HG03108 (cell line): ENCODE results near the gene BABAM2.
"Not testable (repeated sequence)": the region's sequence is repeated elsewhere in the genome, so short reads cannot be mapped to it uniquely, and the experiment has no call there.

Experiments used
- ATAC-seq: cut with Tn5 transposase; IDR thresholded peaks from one replicate; pipeline ENCODE4 v1.9.1; 2021; ENCODE audit warnings: moderate library complexity; ENCODE audit not compliant: unreplicated experiment

The BABAM2 gene

DNA sequence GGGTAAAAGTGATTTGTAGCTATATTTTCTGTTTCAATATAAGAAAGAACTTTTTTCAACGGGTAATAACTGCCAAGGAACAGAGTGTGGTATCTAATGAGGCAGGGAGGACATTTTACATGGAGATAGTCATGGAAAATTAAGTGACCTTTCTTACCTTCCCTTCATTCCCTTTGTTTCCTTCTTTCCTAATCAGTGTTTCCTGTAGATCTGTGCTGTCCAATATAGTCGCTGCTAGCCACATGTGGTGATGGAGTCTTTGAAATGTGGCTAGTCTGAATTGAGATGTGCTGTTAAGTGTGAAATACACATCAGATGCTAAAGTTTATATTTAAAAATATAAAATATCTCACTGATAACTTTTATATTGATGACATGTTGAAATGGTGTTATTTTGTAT, 81.8 kb downstream of the BABAM2 start:
- ATAC-seq, result no peak

GRCh38 chr2:27973592-27973991, 83.1 kb downstream of the BABAM2 start:
- ATAC-seq, result no peak

DNA sequence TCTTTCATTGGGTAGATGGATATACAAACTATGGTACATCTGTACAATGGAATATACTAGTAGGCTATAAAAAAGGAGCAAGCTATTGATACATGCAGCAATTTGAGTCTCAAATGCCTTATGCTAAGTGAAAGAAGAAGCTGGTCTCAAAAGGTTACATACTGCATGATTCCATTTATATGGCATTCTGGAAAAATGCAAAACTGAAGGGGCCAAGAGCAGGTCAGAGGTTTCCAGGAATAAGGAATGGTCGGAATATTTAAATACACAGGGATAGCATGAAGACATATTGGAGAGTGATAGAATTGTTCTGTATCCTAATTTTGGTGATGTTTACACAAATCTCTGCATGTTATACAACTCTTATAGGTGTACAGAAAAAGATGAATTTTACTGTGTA, 85.8 kb downstream of the BABAM2 start:
- ATAC-seq, result no peak

DNA sequence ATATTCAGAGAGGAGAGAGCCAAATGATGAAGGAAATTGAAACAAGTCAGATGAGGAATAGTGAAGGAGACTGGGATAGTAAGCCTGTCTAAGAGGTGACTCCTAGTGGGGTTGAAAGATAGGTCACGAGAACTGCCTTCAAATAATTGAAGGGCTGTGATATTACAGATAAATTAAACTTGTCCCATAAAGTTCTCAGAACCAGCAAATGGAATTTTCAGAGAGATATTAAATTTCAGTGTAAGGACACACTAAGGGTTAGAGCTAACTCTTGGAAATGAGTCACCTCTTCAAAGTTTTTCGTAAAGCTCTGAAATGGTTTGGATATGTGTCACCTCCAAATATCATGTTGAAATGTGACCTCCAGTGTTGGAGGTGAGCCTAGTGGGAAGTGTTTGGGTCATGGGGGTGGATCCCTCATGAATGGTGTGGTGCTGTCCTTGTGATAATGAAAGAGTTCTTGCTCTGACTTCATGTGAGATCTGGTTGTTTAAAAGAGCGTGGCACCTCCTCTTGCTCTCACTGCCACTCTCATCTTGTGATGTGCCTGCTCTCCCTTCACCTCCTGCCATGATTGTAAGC, 87.3 kb downstream of the BABAM2 start:
- no peak for ATAC-seq

- ATAC-seq, result not testable (repeated sequence)
Measured at GRCh38 chr2:27978761-27979160, 88.2 kb downstream of the BABAM2 start.

DNA sequence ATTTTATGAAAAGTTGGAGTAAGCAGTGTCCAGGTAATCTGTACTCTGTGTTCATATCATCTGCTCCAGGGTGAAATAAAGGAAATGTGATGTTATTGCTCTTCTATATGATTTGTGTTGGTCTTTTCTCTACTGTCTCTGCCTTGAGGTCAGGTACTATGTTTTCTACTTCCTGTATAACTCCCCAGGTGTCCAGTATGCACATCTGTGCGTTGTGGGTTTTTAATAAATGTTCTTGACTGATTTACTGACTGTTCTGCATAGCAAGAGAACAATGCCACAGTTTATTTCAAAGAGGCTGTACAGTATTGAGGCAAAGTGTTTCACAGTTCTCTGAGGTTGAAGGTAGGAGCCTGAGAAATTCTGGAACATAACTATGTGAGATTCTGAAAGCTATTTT, 89.7 kb downstream of the BABAM2 start:
- ATAC-seq, result no peak

DNA sequence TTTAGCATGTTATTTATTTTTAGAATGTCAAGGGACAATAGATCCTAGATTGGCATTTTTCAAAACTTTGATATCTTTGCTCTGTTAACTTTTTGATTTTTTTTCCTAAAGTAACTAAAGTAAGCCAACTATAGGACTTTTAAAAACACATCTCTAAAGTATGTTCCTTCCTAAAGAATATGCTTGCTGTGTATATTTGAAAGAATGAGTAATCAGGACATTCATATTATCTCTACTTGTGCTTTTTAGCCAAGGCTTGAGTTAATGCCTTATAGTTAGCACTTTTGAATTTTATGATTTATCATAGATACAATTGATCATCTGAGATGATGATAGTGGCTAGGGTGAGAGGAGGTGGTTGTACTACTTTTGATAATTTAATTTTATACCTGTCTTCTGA, 93.6 kb downstream of the BABAM2 start:
- ATAC-seq, result no peak

DNA sequence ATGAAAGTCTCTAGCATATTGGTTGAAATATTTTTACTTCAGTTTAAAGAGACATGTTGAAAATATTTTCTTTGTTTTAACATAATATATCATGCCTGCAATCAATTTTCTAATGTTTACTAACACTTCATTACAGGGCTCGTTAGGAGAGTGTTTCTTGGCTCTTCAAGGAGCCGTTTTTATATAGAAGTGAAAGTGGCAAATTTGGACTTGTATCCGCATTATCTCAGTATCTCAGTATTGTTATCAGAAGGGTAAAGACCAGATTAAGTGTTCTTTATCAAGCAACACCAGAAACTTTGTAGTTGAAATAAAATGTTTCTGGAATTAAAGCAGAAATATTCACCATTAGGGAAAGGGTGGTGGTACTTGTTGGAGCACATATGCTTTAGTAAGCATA, 97.8 kb downstream of the BABAM2 start:
- no peak for ATAC-seq

DNA sequence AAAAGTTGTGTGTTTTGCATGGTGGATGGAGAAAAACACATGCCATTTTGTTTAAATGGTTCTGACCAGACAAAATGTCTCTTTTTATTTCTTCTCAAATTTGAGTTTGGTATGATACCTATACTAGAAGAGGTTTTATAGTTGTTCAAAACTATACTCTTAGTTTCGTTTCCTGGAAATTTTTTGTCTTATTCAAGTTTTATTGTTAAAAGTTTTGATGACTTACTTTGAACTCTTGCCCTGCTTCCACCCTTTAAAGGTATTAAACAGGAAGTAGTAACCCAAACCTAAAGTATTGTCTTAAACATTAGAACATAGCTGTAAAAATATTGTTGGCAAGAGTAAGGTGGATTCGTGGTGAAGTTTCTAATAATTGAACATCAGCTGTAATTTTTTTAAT, 98.2 kb downstream of the BABAM2 start:
- ATAC-seq, result no peak

DNA sequence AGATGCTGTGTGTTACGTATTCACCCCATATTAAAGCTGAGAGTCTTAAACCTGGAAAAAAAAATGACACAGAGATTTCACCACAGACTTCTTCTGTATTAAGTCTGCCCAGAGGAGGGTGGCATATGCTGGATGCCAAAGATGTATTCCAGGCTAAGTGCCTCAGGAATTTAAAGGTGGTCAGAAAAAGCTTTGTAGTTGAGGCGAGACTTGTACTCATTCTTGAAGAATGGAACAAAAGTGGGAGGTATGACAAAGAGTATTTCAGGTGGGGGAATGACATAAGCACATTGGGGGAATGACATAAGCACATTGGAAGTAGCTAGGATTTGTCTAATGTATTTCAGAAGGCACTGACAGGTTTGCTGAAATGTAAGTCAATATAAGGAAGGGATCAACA, 98.6 kb downstream of the BABAM2 start:
- ATAC-seq, result no peak

DNA sequence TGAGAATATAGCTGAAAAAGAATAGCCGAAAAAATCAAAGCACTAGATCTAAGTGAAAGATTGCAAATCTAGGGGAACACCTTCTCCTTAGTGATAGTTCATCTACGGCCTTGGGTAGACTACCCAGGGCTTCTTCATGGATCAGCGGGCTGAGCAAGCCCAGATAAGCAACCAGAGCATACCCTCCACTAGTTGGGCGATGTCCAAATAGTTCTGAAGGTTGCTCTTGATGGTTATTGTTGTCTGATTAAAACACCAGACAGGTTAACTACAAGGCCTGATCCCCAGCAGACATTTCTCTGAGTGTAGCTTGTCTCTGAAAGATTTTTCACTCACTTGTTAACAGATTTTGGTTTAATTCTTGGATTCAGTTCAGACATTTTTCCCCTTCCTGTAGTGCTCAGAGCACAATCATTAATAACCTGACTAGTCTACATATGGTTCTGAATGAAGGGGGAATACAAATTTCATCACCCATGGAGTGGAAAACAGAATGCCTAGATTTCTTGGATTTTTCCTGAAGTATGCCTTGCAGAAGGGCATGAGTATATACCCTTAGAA, 99.6 kb downstream of the BABAM2 start:
- no peak for ATAC-seq

- ATAC-seq, result no peak
Measured at GRCh38 chr2:27991146-27991545, 100.6 kb downstream of the BABAM2 start.

- no peak for ATAC-seq
Measured at GRCh38 chr2:27992787-27993401, 102.4 kb downstream of the BABAM2 start.

DNA sequence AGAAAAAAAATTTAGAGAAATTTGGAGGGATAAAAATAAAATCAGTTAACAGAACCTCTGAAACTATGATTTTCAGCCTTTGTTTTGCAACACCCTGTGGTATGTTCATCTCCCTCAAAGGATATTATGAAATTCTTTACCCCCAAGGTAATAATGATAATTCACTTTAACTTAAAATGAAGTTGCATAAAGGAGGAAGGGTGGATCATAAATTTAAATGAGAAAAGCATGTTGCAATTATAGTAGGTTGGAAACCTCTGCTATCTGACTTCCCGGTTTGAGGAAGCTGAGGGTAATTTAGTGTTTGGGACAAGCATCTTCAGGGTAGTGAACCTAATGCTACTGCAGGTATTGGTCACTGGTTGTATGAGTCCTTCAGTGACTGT, 102.9 kb downstream of the BABAM2 start:
- ATAC-seq, result no peak

- ATAC-seq, result no peak
Measured at GRCh38 chr2:27993950-27994728, 103.6 kb downstream of the BABAM2 start.

- no peak for ATAC-seq
Measured at GRCh38 chr2:27996156-27996922, 105.8 kb downstream of the BABAM2 start.

DNA sequence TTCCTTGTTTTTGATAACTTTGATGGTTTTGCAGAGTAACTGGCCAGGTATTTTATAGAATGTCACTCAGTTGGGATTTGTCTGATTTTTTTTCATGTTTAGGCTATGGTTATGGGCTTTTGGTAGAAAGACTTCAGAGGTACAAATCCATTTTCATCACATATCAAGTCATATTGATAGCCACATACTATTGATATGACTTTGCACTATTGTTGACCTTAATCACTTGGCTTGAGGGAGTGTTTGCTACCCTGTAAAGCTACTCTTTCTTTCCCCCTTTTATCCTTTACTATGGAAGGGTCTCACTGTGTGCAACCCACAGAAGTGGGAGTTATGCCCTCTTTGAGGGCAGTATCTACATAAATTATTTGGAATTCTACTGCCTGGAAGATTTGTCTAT, 109.8 kb downstream of the BABAM2 start:
- no peak for ATAC-seq

DNA sequence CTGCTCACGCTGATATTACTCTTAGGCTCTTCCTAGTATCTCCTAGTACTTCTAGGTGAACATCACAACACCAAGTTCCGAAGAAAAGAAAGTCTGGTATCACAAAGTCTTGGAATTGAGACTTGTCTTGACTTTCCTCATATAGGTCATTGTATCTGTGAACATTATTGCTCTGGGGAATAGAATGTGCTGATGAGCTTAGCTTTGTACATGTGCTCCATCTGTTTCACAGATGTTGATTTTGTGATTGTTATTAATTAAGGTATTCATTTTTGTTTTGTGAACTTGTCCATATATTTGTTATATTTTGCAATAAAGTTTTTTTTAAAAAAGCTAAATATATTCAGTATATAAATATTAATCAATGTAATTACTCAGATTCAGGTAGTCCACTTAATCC, 111.7 kb downstream of the BABAM2 start:
- no peak for ATAC-seq

GRCh38 chr2:28004086-28004485, 113.6 kb downstream of the BABAM2 start:
- no peak for ATAC-seq

- no peak for ATAC-seq
Measured at GRCh38 chr2:28009732-28010131, 119.2 kb downstream of the BABAM2 start.

GRCh38 chr2:28011322-28011737, 120.8 kb downstream of the BABAM2 start:
- no peak for ATAC-seq
